Measurements from ENCODE around the gene EML5. TPM values are rescaled to one million over a fixed set of nuclear protein-coding genes. Genes with fewer than 3 reads are reported as not detected.

The EML5 gene
- total and polyA plus RNA-seq, 2 donors (not counting 3 experiments of a cell fraction or from before 2014, with no cell fraction given), result not detected

DNA sequence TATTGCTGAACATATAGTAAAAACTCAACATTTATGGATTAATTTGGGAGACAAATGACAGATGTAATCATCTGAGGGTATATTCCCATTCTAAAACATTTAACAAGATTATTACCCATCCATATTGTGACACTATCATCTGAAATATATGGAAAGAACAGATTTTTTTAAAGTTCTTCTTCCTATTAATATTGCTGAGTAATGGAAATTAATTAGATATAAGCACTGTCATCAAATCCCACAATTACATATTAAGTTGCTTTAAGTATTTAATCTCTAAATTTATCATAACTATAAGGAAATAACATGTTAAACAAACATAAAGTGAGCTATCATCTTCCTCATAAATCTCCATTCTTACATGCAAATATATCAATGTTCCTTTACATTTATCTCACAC is 22.0 kb downstream of the EML5 start:
- no peak overlapping the region for H2AFZ ChIP-seq (ENCODE audit: low read depth, low read length)
- ChIA-PET CTCF (no interaction called here), POLR2A (no interaction called here)
- H3K9ac ChIP-seq (replicated peaks; ENCODE audit: extremely low read depth, insufficient read depth, low read length), result no peak overlapping the region
- intact Hi-C loops (cut with micrococcal nuclease) (no loop called here), dilution Hi-C loops (cut with MboI; ENCODE audit: extremely low pct_ligation_motif_present, low sequenced_read_pairs) (no loop called here)
- no peak for FAIRE-seq
- H3K27ac ChIP-seq (ENCODE audit: insufficient read depth, low read depth, low read length), result no peak overlapping the region
- no peaks in the 10 kb centered on the region for H3K9me3 ChIP-seq (replicated peaks; ENCODE audit: control insufficient read depth, insufficient read depth, low read length)
- DNase-seq (ENCODE audit: low read depth, low spot score), result no peak
- TF ChIP-seq JUN (IDR thresholded peaks at IDR 0.05; ENCODE audit: borderline replicate concordance, insufficient read depth, insufficient read length, low read depth), result no peak
- TF ChIP-seq GATA2 (IDR thresholded peaks at IDR 0.05; ENCODE audit: insufficient read depth, insufficient read length, low read depth, low read length), result no peak
- TF ChIP-seq, protein P1, sequence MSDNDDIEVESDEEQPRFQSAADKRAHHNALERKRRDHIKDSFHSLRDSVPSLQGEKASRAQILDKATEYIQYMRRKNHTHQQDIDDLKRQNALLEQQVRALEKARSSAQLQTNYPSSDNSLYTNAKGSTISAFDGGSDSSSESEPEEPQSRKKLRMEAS (IDR thresholded peaks at IDR 0.05; ENCODE audit: insufficient read depth, insufficient read length), result no peak
- TF ChIP-seq FOS (IDR thresholded peaks at IDR 0.05; ENCODE audit: borderline replicate concordance, insufficient read depth, low read length), result no peak
- no peak for TF ChIP-seq MYC (IDR thresholded peaks at IDR 0.05; ENCODE audit: low read depth, low read length)
- TF ChIP-seq, protein P2, sequence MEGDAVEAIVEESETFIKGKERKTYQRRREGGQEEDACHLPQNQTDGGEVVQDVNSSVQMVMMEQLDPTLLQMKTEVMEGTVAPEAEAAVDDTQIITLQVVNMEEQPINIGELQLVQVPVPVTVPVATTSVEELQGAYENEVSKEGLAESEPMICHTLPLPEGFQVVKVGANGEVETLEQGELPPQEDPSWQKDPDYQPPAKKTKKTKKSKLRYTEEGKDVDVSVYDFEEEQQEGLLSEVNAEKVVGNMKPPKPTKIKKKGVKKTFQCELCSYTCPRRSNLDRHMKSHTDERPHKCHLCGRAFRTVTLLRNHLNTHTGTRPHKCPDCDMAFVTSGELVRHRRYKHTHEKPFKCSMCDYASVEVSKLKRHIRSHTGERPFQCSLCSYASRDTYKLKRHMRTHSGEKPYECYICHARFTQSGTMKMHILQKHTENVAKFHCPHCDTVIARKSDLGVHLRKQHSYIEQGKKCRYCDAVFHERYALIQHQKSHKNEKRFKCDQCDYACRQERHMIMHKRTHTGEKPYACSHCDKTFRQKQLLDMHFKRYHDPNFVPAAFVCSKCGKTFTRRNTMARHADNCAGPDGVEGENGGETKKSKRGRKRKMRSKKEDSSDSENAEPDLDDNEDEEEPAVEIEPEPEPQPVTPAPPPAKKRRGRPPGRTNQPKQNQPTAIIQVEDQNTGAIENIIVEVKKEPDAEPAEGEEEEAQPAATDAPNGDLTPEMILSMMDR (IDR thresholded peaks at IDR 0.05; ENCODE audit: extremely low read depth in 1 of 2, insufficient read depth in 1 of 2, low read depth in 1 of 2, low read length in 2 of 2), result no peak
- TF ChIP-seq EZH2 (IDR thresholded peaks at IDR 0.05; ENCODE audit: borderline replicate concordance, low read depth, low read length, severe bottlenecking), result no peak
- TF ChIP-seq POLR2A (IDR thresholded peaks at IDR 0.05; ENCODE audit: low read depth, low read length), result no peak
- no peak for TF ChIP-seq POLR2AphosphoS5 (IDR thresholded peaks at IDR 0.05; ENCODE audit: insufficient read depth, low read depth, low read length)
- H3K79me2 ChIP-seq (ENCODE audit: control insufficient read depth, insufficient read depth, low read length), result no peaks in the 10 kb centered on the region
- no peaks in the 10 kb centered on the region for H3K9me1 ChIP-seq (replicated peaks; ENCODE audit: control insufficient read depth, extremely low read depth, insufficient read depth, low read length)
- no peak overlapping the region for H3K4me3 ChIP-seq (replicated peaks in 1 of 3; ENCODE audit: insufficient read depth in 1 of 3, low read depth in 1 of 3, low read length in 3 of 3)
- no peak overlapping the region for H3K4me2 ChIP-seq (ENCODE audit: insufficient read depth, low read length)
- BruUV-seq (replicated peaks), result no TSS peak
- H3K27me3 ChIP-seq (ENCODE audit: control insufficient read depth in 2 of 2, insufficient read depth in 2 of 2, low read length in 2 of 2), result no peaks in the 10 kb centered on the region
- no peaks in the 10 kb centered on the region for H3K36me3 ChIP-seq (ENCODE audit: control insufficient read depth in 2 of 2, extremely low read depth in 1 of 2, insufficient read depth in 2 of 2, low read length in 2 of 2)
- no peaks in the 10 kb centered on the region for H3K4me1 ChIP-seq (ENCODE audit: control insufficient read depth, extremely low read depth, insufficient read depth, low read length)
- no peaks in the 10 kb centered on the region for H4K20me1 ChIP-seq (replicated peaks; ENCODE audit: control insufficient read depth, extremely low read depth, insufficient read depth, low read length)

Data from endothelial cell of umbilical vein (primary cell).